Activated naive CD4-positive, alpha-beta T cell treated with anti-CD3 and anti-CD28 coated beads, Interleukin-2, amount 10 ng/mL, durations not matched to agents 7 days and 5 days (primary cell): Measurements from ENCODE around the gene ZNF628.
"Not testable (repeated sequence)": the region's sequence is repeated elsewhere in the genome, so short reads cannot be mapped to it uniquely, and the experiment has no call there.

Experiments used
- CTCF ChIA-PET: fragments of 350-600 bp; sonication (Branson Sonifier 250); formaldehyde crosslinking; loops from one replicate; lab custom pipeline; 2021; ENCODE audit warnings: antibody characterized with exemption; lab: Charles Lee
- DNase-seq: peaks from one replicate; pipeline ENCODE4 v3.0.0-alpha.2; 2020
- H3K27ac Mint-ChIP-seq: one replicate; pipeline ENCODE4 v1.8.0; 2021; ENCODE audit warnings: mild to moderate bottlenecking, moderate library complexity, mixed read lengths
- H3K27me3 Mint-ChIP-seq: one replicate; pipeline ENCODE4 v1.8.0; 2021; ENCODE audit warnings: mild to moderate bottlenecking, mixed read lengths
- H3K36me3 Mint-ChIP-seq: one replicate; pipeline ENCODE4 v1.8.0; 2021; ENCODE audit warnings: mixed read lengths
- H3K4me1 Mint-ChIP-seq: one replicate; pipeline ENCODE4 v1.8.0; 2021; ENCODE audit warnings: mixed read lengths
- H3K4me3 Mint-ChIP-seq: one replicate; pipeline ENCODE4 v1.8.0; 2021; ENCODE audit warnings: mild to moderate bottlenecking, moderate library complexity, mixed read lengths
- H3K9me3 Mint-ChIP-seq: one replicate; pipeline ENCODE4 v1.8.0; 2021; ENCODE audit warnings: mixed read lengths

Gene ZNF628

DNA sequence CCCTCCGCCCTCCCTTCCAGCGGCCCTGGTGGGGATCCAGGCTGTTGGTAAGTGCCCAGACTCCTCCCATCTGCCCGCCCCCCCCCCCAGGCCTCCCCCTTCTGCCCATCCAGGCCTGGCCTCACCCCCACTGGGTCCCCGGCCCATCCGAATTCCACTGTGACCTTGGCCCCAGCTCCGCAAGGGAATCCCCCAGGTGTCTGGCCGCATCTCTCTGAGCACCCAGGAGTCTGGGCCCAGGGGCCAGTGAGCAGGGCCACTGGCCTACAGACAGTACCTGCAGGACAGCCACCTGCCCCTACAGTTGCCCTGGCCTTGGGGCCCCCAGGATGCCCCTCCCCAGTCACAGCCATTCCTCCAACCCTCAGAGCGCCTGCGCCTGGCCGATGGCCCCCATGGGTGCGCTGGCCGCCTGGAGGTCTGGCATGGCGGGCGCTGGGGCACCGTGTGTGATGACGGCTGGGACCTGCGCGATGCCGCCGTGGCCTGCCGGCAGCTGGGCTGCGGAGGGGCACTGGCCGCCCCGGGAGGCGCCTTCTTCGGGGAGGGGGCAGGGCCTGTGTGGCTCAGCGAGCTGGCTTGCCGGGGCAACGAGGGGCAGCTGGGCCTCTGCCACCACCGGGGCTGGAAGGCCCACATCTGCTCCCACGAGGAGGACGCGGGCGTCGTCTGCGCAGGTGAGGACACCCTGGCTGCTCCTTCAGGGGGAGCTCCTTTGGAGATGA, 12.7 kb downstream of the ZNF628 start:
- Mint-ChIP-seq H3K27me3 (peaks cover 64% of the 10 kb centered on the region), H3K36me3 (no peaks in the 10 kb centered on the region), H3K4me3 (no peak overlapping the region), H3K9me3 (no peaks in the 10 kb centered on the region), H3K4me1 (peaks cover 8% of the 10 kb centered on the region), H3K27ac (no peak overlapping the region)
- no peak for DNase-seq
- CTCF ChIA-PET: interaction anchor here (0.9 kb wide), 1 partner anchor 15 kb away, joined by 5 read pairs; no protein-coding TSS in a partner anchor

DNA sequence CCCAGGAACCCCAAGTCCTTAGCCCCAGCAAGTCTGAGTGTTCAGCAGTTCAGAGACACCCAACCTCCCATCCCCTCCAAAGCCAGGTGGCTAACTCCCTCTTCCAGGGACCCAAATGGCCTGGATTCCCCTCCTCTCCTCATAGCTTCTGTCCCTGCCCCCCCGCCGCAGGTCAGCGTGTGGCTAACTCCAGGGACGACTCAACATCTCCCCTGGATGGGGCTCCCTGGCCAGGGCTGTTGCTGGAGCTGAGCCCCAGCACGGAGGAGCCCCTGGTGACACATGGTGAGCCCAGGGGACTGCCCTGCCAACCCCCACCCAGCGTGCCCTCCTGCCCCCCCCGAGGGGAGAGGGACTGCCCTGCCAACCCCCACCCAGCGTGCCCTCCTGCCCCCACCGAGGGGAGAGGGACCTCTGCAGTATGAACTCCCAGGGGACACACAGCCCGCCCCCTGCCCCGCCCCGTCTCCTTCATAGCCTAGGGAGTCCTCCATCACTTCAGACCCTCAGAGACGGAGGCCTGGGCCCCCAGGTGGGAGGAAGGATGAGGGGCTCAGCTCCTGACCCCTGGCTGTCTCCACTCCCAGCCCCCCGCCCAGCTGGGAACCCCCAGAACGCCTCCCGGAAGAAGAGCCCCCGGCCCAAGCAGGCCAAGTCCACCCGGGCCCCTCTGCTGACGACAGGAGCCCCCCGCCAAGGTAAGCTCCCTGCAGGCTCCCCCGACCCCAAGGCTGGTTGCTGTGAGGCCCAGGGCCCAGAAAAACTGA, 13.5 kb downstream of the ZNF628 start:
- H3K9me3 Mint-ChIP-seq: no peaks in the 10 kb centered on the region
- CTCF ChIA-PET: interaction anchor here (0.9 to 3.2 kb wide), 2 partner anchors 14 kb away, joined by 5 to 12 read pairs; no protein-coding TSS in a partner anchor
- H3K27me3 Mint-ChIP-seq: peaks cover 71% of the 10 kb centered on the region
- no peak for DNase-seq
- no peak overlapping the region for H3K27ac Mint-ChIP-seq
- H3K4me1 Mint-ChIP-seq: peaks cover 5% of the 10 kb centered on the region
- H3K4me3 Mint-ChIP-seq: no peak overlapping the region
- no peaks in the 10 kb centered on the region for H3K36me3 Mint-ChIP-seq

DNA sequence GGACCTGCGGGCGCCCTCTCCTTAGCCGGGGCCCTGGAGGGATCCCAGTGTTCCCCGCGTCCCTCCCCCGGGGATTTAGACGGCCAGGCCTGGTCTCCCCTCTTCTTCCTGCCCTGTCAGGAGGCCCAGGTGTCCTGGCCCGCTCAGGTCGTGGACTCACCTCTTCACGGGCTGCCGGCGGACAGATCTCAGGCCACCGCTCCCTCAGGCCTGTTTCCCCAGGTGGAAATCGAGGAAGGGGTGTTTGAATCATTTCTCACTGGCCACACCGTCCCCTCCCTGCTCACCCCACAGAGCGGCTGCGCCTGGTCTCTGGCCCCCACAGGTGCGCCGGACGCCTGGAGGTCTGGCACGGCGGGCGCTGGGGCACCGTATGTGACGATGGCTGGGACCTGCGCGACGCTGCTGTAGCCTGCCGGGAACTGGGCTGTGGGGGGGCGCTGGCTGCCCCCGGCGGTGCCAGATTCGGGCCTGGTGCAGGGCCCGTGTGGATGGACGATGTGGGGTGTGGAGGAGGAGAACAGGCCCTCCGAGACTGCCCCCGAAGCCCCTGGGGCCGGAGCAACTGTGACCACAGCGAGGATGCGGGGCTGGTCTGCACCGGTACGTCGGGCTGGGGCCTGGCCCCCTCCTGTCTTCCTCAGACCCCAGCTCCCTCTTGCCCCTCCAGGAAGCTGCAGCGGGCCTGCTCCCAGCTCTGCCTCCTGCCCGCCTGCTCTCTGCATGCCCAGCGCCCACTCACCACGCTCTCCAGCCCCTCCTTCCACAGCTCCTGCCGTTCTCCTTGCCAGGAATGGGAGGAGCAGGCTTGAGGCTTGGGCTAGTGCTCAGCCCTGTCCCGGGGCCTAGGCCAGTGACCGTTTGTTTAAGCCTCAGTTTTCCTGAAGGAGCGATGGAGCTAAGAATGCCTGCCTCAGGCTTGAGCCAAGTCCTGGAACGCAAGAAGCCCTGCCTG, 14.3 kb downstream of the ZNF628 start:
- no peak overlapping the region for H3K27ac Mint-ChIP-seq
- DNase-seq: no peak
- peaks cover 72% of the 10 kb centered on the region for H3K27me3 Mint-ChIP-seq
- CTCF ChIA-PET: interaction anchor here (3.2 kb wide), 1 partner anchor 13 kb away, joined by 12 read pairs; no protein-coding TSS in a partner anchor
- peaks cover 4% of the 10 kb centered on the region for H3K4me1 Mint-ChIP-seq
- H3K36me3 Mint-ChIP-seq: no peaks in the 10 kb centered on the region
- H3K9me3 Mint-ChIP-seq: no peaks in the 10 kb centered on the region
- H3K4me3 Mint-ChIP-seq: no peak overlapping the region

DNA sequence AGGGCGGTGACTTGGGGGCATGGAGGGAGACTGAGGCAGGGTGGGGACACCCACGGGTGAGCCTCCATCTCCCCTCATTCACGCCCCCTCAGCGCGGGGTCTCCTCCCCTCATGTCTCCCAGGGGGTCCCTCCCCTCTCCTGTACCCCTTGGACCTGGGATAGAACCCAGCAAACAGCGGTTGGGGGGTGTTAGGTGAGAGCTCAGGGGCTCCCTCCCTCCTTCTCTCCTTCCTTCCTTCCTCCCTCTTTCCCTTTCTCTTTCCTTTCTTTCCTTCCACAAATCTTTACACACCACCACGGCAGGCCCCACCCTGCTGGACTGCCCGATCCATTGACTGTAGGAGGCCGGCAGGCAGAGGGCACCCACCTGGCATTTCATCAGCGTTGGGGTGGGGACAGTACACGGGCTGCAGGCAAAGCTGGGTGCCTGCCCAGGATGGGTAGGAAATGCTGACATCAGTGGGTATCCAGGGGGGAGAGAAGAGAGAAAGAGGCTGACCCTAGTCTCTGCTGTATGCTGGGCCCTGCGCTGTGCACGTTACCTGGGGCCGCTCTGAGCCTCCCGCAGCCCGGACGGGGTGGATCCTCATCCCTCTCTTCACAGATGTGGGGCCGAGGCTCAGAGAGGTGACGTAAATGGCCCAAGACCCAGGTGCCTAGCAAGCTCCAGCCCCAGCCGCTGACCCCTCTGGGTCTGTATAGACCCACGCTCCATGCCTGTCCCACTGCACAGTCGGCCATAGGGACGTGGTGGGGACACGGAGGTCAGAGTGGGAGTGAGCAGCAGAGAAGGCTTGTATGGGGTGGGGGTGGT, 15.3 kb downstream of the ZNF628 start:
- Mint-ChIP-seq H3K27me3 (peaks cover 79% of the 10 kb centered on the region), H3K4me1 (no peaks in the 10 kb centered on the region), H3K36me3 (no peaks in the 10 kb centered on the region), H3K9me3 (no peaks in the 10 kb centered on the region), H3K4me3 (no peak overlapping the region), H3K27ac (no peak overlapping the region)
- no peak for DNase-seq
- CTCF ChIA-PET: interaction anchor here (0.9 to 3.2 kb wide), 2 partner anchors 12 to 30 kb away, joined by 3 to 12 read pairs; no protein-coding TSS in a partner anchor

DNA sequence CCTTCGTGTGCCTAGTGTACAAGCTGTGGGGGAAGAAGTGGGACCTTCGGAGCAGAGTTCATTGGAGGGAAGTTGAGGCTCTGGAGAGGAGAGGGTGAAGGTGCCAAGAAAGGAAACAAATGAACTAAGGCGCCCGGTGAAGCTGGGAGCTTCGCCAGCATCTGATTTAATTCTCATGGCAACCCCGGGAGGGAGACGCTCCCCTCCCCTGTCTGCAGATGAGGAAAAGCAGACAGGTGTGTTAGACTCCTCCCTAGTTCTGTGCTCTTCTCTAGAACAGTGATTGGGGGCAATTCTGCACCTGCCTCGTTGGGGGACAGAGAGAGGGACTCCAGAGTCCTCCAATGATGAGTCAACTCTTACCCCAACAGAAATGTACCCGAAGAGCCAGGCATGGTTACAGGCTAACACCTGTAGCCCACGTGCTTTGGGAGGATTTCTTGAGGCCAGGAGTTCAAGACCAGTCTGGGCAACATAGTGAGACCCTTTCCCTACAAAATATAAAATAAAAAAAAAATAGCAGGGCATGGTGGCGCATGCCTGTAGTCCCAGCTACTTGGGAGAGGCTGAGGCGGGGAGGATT, 16.0 kb downstream of the ZNF628 start:
- CTCF ChIA-PET: interaction anchor here (0.9 to 3.2 kb wide), 2 partner anchors 12 to 31 kb away, joined by 3 to 12 read pairs; no protein-coding TSS in a partner anchor
- DNase-seq: no peak
- Mint-ChIP-seq H3K4me1 (no peaks in the 10 kb centered on the region), H3K4me3 (no peak overlapping the region), H3K9me3 (no peaks in the 10 kb centered on the region), H3K27ac (no peak overlapping the region), H3K27me3 (peaks cover 75% of the 10 kb centered on the region), H3K36me3 (no peaks in the 10 kb centered on the region)

DNA sequence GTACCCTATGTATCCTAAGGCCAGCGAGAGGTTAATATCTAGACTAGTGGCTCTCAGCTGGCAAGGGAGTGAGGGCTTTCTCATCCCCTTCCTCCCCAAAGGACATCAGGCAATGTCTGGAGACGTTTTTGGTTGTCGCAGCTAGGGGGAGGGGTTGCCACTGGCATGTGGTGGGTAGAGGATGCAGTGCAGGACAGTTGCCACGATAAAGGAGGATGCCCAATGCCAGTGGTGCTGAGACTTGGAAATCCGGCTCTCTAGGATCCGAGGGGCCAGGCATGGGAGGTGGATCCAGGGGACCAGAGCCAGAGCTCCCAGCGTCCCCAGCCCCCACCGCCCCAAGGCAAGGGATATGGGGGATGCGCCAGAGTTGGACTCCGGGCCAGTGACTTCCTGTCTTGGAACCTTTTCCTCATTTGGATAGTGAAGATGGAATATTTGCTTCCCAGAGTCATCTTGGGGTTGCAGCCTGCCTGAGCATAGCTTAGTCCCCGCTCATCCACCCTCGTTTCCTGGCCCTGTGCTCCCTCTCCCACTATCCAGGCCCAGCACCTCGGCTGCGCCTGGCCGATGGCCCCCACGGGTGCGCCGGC, 16.7 kb downstream of the ZNF628 start:
- no peak for DNase-seq
- H3K9me3 Mint-ChIP-seq: no peaks in the 10 kb centered on the region
- H3K27me3 Mint-ChIP-seq: peaks cover 75% of the 10 kb centered on the region
- no peak overlapping the region for H3K4me3 Mint-ChIP-seq
- H3K4me1 Mint-ChIP-seq: no peaks in the 10 kb centered on the region
- no peak overlapping the region for H3K27ac Mint-ChIP-seq
- H3K36me3 Mint-ChIP-seq: no peaks in the 10 kb centered on the region
- CTCF ChIA-PET: interaction anchor here (3.2 kb wide), 1 partner anchor 11 kb away, joined by 12 read pairs; no protein-coding TSS in a partner anchor

DNA sequence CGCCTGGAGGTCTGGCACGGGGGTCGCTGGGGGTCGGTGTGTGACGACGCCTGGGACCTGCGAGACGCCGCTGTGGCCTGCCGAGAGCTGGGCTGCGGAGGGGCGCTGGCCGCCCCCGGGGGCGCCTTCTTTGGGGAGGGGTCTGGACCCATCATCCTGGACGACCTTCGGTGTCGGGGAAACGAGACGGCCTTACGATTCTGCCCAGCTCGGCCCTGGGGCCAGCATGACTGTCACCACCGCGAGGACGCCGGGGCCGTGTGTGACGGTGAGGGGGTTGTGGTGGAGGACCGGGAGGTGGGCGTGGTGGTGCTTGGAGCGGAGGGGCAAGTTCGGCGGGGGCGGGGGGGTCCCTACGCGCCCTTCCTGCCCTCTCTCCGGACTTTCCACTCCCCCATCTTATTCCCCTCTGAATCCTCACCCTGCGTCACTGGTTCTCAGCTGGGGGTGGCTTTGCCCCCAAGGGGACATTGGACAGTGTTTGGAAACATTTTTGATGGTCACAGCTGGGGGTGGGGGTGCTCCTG, 17.3 kb downstream of the ZNF628 start:
- peaks cover 71% of the 10 kb centered on the region for H3K27me3 Mint-ChIP-seq
- H3K4me1 Mint-ChIP-seq: no peaks in the 10 kb centered on the region
- CTCF ChIA-PET: no interaction called here
- DNase-seq: no peak
- H3K9me3 Mint-ChIP-seq: no peaks in the 10 kb centered on the region
- no peak overlapping the region for H3K4me3 Mint-ChIP-seq
- H3K27ac Mint-ChIP-seq: no peak overlapping the region
- H3K36me3 Mint-ChIP-seq: no peaks in the 10 kb centered on the region

DNA sequence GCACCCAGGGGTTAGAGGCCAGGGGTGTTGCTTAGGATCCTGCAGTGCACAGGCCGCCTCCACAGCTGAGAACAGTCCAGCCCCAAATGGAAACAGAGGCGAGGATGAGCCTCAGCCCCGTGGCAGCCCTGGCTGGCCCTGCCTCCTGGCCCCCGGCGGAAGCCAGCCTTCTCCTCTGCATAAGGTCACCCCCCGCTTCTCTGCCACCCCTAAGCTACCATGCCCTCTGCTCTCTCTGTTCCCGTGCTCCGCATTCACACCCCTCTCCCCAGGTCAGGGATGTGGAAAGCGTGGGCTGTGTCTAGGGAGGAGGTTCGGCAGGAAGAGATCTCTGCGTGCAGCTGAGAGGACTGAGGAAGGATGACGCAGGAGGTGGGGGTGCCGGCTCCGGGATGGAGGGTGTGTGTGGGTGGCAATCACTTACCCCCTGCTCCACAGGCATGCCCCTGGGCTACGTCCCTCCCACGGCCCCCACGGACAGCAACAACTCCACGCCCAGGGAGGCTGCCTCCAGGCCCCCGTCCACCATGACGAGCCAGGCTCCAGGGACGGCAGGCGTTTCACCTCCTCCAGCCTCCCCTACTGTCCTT, 17.9 kb downstream of the ZNF628 start:
- peaks cover 67% of the 10 kb centered on the region for H3K27me3 Mint-ChIP-seq
- H3K27ac Mint-ChIP-seq: no peak overlapping the region
- DNase-seq: no peak
- no peaks in the 10 kb centered on the region for H3K36me3 Mint-ChIP-seq
- CTCF ChIA-PET: interaction anchor here (1.8 kb wide), 1 partner anchor 10 kb away, joined by 11 read pairs; no protein-coding TSS in a partner anchor
- H3K4me1 Mint-ChIP-seq: no peaks in the 10 kb centered on the region
- no peak overlapping the region for H3K4me3 Mint-ChIP-seq
- H3K9me3 Mint-ChIP-seq: no peaks in the 10 kb centered on the region

DNA sequence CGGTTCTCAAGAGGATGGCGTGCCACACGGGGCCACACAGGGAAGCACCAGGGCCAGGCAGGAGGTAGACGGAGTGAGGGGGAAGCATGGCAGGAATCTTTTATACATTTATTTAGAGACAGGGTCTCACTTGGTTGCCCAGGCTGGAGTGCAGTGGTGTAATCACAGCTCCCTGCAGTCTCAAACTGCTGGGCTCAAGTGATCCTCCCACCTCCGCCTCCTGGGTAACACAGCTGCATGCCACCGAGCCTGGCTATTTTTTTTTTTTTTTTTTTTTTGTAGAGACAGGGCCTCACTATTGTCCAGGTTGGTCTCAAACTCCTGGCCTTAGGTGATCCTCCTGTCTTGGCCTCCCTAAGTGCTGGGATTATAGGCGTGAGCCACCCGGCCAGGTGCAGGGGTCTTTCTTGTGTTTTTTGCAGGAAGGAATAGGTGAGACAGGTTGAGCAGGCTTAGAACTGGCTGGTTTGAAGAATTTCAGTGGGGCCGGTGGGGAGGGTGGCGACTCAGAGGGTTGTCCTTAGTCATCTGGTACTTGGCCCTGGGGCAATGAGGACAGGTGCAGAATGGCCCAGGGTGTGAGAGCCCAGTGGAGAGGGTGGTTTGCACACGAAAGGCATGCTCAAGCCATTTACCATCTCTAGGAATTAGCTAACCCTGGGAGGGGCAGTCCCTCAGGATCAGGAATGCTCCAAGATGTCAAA, 19.4 kb downstream of the ZNF628 start:
- Mint-ChIP-seq H3K36me3 (no peaks in the 10 kb centered on the region), H3K27me3 (peaks cover 52% of the 10 kb centered on the region), H3K4me3 (no peak overlapping the region), H3K27ac (no peak overlapping the region), H3K9me3 (no peaks in the 10 kb centered on the region), H3K4me1 (no peaks in the 10 kb centered on the region)
- DNase-seq: no peak
- CTCF ChIA-PET: interaction anchor here (1.8 kb wide), 1 partner anchor 8 kb away, joined by 11 read pairs; no protein-coding TSS in a partner anchor

DNA sequence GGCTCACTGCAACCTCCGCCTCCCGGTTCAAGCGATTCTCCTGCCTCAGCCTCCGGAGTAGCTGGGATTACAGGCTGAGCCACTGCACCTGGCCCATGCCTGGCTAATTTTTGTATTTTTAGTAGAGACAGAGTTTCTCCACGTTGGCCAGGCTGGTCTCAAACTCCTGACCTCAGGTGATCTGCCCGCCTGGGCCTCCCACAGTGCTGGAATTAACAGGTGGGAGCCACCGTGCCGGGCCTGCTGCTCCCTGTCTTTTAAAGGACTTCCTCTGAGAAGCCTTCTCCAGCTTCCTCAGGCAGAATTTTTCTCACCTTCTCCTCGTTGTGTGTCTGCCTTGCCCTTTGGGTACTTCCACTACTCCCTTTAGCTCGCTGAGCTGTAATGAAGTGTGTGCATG, 20.4 kb downstream of the ZNF628 start:
- H3K36me3 Mint-ChIP-seq, H3K4me3 Mint-ChIP-seq, DNase-seq, CTCF ChIA-PET, H3K4me1 Mint-ChIP-seq, H3K27ac Mint-ChIP-seq, H3K9me3 Mint-ChIP-seq: not testable (repeated sequence)
- H3K27me3 Mint-ChIP-seq: peaks cover 45% of the 10 kb centered on the region

DNA sequence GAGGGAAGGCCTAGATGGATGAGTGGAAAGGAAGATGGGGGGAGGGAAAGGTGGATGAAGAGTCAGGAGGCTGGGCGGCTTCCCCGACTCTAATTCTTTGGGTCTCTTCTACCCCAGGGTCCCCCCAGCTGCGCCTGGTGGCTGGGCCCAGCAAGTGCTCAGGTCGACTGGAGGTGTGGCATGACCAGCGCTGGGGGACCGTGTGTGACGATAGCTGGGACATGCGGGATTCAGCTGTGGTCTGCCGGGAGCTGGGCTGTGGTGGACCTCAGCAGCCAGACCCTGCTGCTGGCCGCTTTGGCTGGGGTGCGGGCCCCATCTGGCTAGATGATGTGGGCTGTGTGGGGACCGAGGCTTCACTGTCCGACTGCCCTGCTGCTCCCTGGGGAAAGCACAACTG, 21.3 kb downstream of the ZNF628 start:
- CTCF ChIA-PET: no interaction called here
- no peak for DNase-seq

More for the DNA sequence above, 21.3 kb downstream of the ZNF628 start:
- no peak overlapping the region for H3K4me3 Mint-ChIP-seq
- peaks cover 4% of the 10 kb centered on the region for H3K9me3 Mint-ChIP-seq
- peaks cover 41% of the 10 kb centered on the region for H3K27me3 Mint-ChIP-seq
- peaks cover 5% of the 10 kb centered on the region for H3K4me1 Mint-ChIP-seq
- no peak overlapping the region for H3K27ac Mint-ChIP-seq
- H3K36me3 Mint-ChIP-seq: peaks cover 2% of the 10 kb centered on the region
